H1 (cell line): ENCODE data around the gene ANKRD17. TPM values are rescaled to one million over a fixed set of nuclear protein-coding genes. Genes with fewer than 3 reads are reported as not detected.

Experiments
- CBX5 ChIP-seq: fragments of 300-800, 300-1000 bp; sonication (generic); IDR thresholded peaks from 2 replicates; pipeline ENCODE4 v1.7.1; 2016; ENCODE audit warnings: antibody characterized with exemption, low read length, low read depth
- CHD1 ChIP-seq: IDR thresholded peaks from 2 replicates; pipeline ENCODE4 v1.6.1; 2012; ENCODE audit warnings: low read depth, low read length, improper control_type of control experiment
- CREB1 ChIP-seq: IDR thresholded peaks from 2 replicates; pipeline ENCODE4 v1.6.1; 2012; ENCODE audit warnings: inconsistent platforms
- CTBP2 ChIP-seq: IDR thresholded peaks from 2 replicates; pipeline ENCODE4 v1.7.0; 2011; ENCODE audit warnings: borderline replicate concordance, mild to moderate bottlenecking, moderate library complexity, mixed read lengths, low read length; ENCODE audit not compliant: insufficient read depth, insufficient read length
- HDAC2 ChIP-seq, 2 experiments: fragments of 300-600 bp in 1 of 2; sonication (generic) in 1 of 2; IDR thresholded peaks; 2 replicates each; pipeline ENCODE4 v1.6.1; 2011 to 2012; ENCODE audit warnings: low read depth in 2 of 2, low read length in 2 of 2, mild to moderate bottlenecking in 2 of 2, moderate library complexity in 2 of 2, borderline replicate concordance in 1 of 2, inconsistent platforms in 1 of 2
- RXRA ChIP-seq: IDR thresholded peaks from 2 replicates; pipeline ENCODE4 v1.6.1; 2011; ENCODE audit warnings: low read depth, mild to moderate bottlenecking, low read length, moderate library complexity; ENCODE audit not compliant: insufficient read depth
- SAP30 ChIP-seq: fragments of 300-600 bp; sonication (generic); IDR thresholded peaks from 2 replicates; pipeline ENCODE4 v1.7.1; 2012; ENCODE audit warnings: low read length, moderate library complexity, mild to moderate bottlenecking, inconsistent platforms; ENCODE audit not compliant: insufficient read depth, insufficient replicate concordance
- SIN3A ChIP-seq, 2 experiments: IDR thresholded peaks in 1 of 2; conservative IDR thresholded peaks in 1 of 2; 2 replicates each; pipeline ENCODE4 v1.6.1; 2011 to 2012; ENCODE audit warnings: low read length in 2 of 2, improper control_type of control experiment in 1 of 2, low read depth in 1 of 2, mild to moderate bottlenecking in 1 of 2
- SUZ12 ChIP-seq: fragments of 200-600 bp; sonication (generic); IDR thresholded peaks from 2 replicates; pipeline ENCODE4 v1.6.1; 2012; ENCODE audit warnings: mild to moderate bottlenecking, inconsistent platforms, low read length, moderate library complexity, mixed read lengths
- TCF12 ChIP-seq: IDR thresholded peaks from 2 replicates; pipeline ENCODE4 v1.6.1; 2011; ENCODE audit warnings: low read depth, mild to moderate bottlenecking, low read length
- polyA plus RNA-seq, 7 experiments: library from polyadenylated mRNA; depleted of rRNA in 3 of 7; stranded (reverse) in 5 of 7; unstranded in 2 of 7; fragments of >200 nt in 5 of 7; fragments of 200-250 nt in 2 of 7; gene quantifications; 1 replicate in 5 of 7; 2 replicates in 1 of 7; 4 replicates in 1 of 7; pipeline versions ENCODE4 v1.2.1 to v1.2.3, GENCODE V29; 2011 to 2013; ENCODE audit warnings: missing spikeins in 2 of 7, mixed read lengths in 2 of 7
- total RNA-seq: library from RNA; stranded (reverse); fragmentation: NEBNext Ultra II Directional; extraction: Animal tissue kit (Norgen Biotek cat#: 25700); gene quantifications from 2 replicates; pipeline ENCODE4 v1.2.1, GENCODE V29; 2021
- TF ChIP-seq, protein P1 (sequence below): fragments of 300-600 bp; sonication (generic); IDR thresholded peaks from 2 replicates; pipeline ENCODE4 v1.7.1; 2012; ENCODE audit warnings: low read length, moderate library complexity, mild to moderate bottlenecking, inconsistent platforms; ENCODE audit not compliant: insufficient replicate concordance

Gene ANKRD17
- total and polyA plus RNA-seq, 2 of the 8 experiments (the other 6 are each of a cell fraction or from before 2014, with no cell fraction given), result 42.4 to 93.7 TPM

DNA sequence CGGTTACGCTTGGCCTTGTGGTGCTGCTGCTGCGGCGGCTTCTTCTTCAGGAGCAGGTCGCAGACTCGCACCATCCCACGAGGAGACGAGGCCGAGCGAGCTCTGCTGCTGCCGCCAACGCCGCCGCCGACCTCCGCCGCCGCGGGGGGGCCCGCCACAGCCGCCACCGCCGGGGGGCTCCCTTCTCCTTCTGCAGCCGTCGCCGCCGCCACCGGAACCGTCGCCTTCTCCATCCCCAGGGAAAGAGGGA lies 237 bp downstream of the ANKRD17 start (continued):
- no peak for TF ChIP-seq CBX5
- no peak for TF ChIP-seq SUZ12
- TF ChIP-seq TCF12, result no peak
- no peak for TF ChIP-seq RXRA
- TF ChIP-seq SAP30, result no peak
- no peak for TF ChIP-seq CREB1
- TF ChIP-seq CTBP2, result no peak
- TF ChIP-seq, protein P1, sequence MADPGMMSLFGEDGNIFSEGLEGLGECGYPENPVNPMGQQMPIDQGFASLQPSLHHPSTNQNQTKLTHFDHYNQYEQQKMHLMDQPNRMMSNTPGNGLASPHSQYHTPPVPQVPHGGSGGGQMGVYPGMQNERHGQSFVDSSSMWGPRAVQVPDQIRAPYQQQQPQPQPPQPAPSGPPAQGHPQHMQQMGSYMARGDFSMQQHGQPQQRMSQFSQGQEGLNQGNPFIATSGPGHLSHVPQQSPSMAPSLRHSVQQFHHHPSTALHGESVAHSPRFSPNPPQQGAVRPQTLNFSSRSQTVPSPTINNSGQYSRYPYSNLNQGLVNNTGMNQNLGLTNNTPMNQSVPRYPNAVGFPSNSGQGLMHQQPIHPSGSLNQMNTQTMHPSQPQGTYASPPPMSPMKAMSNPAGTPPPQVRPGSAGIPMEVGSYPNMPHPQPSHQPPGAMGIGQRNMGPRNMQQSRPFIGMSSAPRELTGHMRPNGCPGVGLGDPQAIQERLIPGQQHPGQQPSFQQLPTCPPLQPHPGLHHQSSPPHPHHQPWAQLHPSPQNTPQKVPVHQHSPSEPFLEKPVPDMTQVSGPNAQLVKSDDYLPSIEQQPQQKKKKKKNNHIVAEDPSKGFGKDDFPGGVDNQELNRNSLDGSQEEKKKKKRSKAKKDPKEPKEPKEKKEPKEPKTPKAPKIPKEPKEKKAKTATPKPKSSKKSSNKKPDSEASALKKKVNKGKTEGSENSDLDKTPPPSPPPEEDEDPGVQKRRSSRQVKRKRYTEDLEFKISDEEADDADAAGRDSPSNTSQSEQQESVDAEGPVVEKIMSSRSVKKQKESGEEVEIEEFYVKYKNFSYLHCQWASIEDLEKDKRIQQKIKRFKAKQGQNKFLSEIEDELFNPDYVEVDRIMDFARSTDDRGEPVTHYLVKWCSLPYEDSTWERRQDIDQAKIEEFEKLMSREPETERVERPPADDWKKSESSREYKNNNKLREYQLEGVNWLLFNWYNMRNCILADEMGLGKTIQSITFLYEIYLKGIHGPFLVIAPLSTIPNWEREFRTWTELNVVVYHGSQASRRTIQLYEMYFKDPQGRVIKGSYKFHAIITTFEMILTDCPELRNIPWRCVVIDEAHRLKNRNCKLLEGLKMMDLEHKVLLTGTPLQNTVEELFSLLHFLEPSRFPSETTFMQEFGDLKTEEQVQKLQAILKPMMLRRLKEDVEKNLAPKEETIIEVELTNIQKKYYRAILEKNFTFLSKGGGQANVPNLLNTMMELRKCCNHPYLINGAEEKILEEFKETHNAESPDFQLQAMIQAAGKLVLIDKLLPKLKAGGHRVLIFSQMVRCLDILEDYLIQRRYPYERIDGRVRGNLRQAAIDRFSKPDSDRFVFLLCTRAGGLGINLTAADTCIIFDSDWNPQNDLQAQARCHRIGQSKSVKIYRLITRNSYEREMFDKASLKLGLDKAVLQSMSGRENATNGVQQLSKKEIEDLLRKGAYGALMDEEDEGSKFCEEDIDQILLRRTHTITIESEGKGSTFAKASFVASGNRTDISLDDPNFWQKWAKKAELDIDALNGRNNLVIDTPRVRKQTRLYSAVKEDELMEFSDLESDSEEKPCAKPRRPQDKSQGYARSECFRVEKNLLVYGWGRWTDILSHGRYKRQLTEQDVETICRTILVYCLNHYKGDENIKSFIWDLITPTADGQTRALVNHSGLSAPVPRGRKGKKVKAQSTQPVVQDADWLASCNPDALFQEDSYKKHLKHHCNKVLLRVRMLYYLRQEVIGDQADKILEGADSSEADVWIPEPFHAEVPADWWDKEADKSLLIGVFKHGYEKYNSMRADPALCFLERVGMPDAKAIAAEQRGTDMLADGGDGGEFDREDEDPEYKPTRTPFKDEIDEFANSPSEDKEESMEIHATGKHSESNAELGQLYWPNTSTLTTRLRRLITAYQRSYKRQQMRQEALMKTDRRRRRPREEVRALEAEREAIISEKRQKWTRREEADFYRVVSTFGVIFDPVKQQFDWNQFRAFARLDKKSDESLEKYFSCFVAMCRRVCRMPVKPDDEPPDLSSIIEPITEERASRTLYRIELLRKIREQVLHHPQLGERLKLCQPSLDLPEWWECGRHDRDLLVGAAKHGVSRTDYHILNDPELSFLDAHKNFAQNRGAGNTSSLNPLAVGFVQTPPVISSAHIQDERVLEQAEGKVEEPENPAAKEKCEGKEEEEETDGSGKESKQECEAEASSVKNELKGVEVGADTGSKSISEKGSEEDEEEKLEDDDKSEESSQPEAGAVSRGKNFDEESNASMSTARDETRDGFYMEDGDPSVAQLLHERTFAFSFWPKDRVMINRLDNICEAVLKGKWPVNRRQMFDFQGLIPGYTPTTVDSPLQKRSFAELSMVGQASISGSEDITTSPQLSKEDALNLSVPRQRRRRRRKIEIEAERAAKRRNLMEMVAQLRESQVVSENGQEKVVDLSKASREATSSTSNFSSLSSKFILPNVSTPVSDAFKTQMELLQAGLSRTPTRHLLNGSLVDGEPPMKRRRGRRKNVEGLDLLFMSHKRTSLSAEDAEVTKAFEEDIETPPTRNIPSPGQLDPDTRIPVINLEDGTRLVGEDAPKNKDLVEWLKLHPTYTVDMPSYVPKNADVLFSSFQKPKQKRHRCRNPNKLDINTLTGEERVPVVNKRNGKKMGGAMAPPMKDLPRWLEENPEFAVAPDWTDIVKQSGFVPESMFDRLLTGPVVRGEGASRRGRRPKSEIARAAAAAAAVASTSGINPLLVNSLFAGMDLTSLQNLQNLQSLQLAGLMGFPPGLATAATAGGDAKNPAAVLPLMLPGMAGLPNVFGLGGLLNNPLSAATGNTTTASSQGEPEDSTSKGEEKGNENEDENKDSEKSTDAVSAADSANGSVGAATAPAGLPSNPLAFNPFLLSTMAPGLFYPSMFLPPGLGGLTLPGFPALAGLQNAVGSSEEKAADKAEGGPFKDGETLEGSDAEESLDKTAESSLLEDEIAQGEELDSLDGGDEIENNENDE, result no peak
- TF ChIP-seq HDAC2 (IDR thresholded peaks at IDR 0.05; ENCODE audit: borderline replicate concordance in 1 of 2, low read depth in 2 of 2, low read length in 2 of 2), result no peak
- no peak for TF ChIP-seq CHD1
- no peak for TF ChIP-seq SIN3A (conservative IDR thresholded peaks at IDR 0.05 in 1 of 2, IDR thresholded peaks at IDR 0.05 in 1 of 2; ENCODE audit: low read depth in 1 of 2, low read length in 2 of 2)
